ENCODE data around the gene HES5.

The HES5 gene

DNA sequence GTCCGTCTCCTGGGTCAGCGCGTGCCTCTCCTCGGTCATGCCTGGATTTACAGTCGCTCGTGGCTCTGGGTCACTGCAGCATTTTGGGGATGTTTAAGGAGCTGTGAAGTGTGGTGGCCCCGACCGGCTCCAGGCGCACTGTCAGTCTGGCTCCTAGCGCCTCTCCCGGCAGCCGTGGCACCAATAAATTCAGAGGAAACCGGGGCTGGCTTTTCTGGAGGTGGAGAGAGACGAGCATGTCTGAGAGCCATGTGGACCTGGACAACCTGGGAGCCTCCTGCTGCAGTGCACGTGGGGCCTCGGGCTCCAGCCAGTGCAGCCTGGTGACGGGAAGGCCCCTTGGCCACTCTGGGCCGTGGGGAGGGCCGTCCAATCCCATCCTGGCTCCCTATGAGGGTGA lies 36.8 kb downstream of the HES5 start:
- Histone ChIP-seq H3K27me3 (ENCODE audit: control insufficient read depth, insufficient read depth, low read length) (no peaks in the 10 kb centered on the region), H3K36me3 (ENCODE audit: control insufficient read depth, insufficient read depth, low read length) (no peaks in the 10 kb centered on the region; the same call in 1 of the 2 replicates), H3K9me3 (ENCODE audit: control insufficient read depth, insufficient read depth, low read length) (no peaks in the 10 kb centered on the region), H3K27ac (ENCODE audit: low read length) (no peak overlapping the region), H3K4me1 (ENCODE audit: control insufficient read depth, insufficient read depth, low read length) (no peaks in the 10 kb centered on the region), H3K4me3 (ENCODE audit: low read length) (no peak overlapping the region)
- DNase-seq (ENCODE audit: low read depth, low spot score), result no peak
- WGBS (ENCODE audit: insufficient coverage, insufficient read length), result no CpG with 5 or more reads among the region's 19 CpGs

DNA sequence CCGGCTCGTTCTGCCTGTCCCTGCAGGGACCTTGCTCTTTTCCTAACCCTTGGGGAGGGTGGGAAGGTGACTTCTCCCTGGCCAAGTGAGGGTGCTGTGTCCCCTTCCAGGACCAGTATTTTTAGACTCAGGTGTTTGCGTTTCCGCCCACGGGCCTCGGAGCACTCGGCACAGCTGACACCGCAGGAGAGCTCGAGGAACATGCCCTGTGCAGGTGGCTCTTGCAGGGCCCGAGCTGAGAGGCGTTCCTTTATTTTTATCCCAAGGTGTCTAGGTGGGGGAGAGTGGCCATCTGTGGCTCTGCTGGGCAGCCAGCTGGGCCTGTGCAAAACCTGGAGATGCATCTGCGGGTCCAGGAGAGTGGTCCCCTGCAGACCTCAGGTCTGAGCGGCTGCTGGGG lies 38.0 kb downstream of the HES5 start:
- WGBS (ENCODE audit: insufficient coverage, insufficient read length), result no CpG with 5 or more reads among the region's 13 CpGs

DNA sequence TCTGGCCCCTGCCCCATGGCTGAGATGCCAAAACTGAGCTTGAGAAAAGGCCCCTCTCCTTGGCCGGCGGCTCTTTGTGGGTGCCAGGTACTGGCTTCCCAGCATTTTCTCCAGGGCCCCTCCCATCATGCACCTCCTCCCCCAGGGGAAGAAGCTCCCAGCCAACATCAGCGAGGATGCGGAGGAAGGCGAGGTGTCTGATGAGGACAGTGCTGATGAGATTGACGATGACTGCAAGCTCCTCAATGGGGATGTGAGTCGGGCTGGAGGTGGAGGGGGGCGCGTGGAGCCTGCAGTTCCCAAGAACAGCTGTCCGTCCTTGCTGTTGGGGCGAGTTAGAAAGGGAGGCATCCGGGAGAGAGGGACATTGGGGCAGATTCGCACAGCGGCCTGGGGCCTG lies 40.4 kb downstream of the HES5 start:
- Histone ChIP-seq H3K36me3 (ENCODE audit: control insufficient read depth, insufficient read depth, low read length) (no peaks in the 10 kb centered on the region; the same call in 1 of the 2 replicates), H3K4me3 (ENCODE audit: low read length) (no peak overlapping the region)
- no peak for DNase-seq (ENCODE audit: low read depth, low spot score)

More for the DNA sequence above, 38.0 kb downstream of the HES5 start:
- H3K4me1 ChIP-seq (ENCODE audit: control insufficient read depth, insufficient read depth, low read length), result no peaks in the 10 kb centered on the region
- no peak for DNase-seq (ENCODE audit: low read depth, low spot score)
- H3K27ac ChIP-seq (ENCODE audit: low read length), result no peak overlapping the region
- H3K36me3 ChIP-seq (ENCODE audit: control insufficient read depth, insufficient read depth, low read length), result no peaks in the 10 kb centered on the region; the same call in 1 of the 2 replicates
- H3K4me3 ChIP-seq (ENCODE audit: low read length), result no peak overlapping the region
- H3K9me3 ChIP-seq (ENCODE audit: control insufficient read depth, insufficient read depth, low read length), result no peaks in the 10 kb centered on the region
- no peaks in the 10 kb centered on the region for H3K27me3 ChIP-seq (ENCODE audit: control insufficient read depth, insufficient read depth, low read length)

DNA sequence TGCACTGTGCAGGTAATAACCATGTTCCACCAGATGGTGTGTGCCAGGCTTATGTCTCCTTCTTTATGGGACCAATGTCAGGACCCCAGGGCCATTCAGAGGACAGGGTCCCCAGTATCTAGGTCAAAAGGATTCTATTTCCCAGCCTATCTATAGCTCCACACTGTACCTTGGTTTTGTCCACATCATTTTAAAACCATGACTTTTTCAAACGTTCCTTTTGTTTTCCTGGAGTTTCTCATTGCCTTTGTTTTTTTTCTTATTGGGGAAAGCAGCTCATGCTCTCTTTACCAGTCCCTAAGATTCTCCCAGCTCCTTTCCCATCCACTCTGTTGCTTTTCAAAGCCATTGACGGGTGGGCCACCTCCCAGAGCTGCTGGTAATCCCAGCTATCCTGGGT lies 41.4 kb downstream of the HES5 start:
- Histone ChIP-seq H3K27me3 (ENCODE audit: control insufficient read depth, insufficient read depth, low read length) (no peaks in the 10 kb centered on the region), H3K36me3 (ENCODE audit: control insufficient read depth, insufficient read depth, low read length) (no peaks in the 10 kb centered on the region; the same call in 1 of the 2 replicates), H3K27ac (ENCODE audit: low read length) (no peak overlapping the region), H3K9me3 (ENCODE audit: control insufficient read depth, insufficient read depth, low read length) (no peaks in the 10 kb centered on the region), H3K4me1 (ENCODE audit: control insufficient read depth, insufficient read depth, low read length) (no peaks in the 10 kb centered on the region), H3K4me3 (ENCODE audit: low read length) (no peak overlapping the region)
- WGBS (ENCODE audit: insufficient coverage, insufficient read length), result no CpG with 5 or more reads among the region's 2 CpGs
- no peak for DNase-seq (ENCODE audit: low read depth, low spot score)

More for the DNA sequence above, 40.4 kb downstream of the HES5 start:
- no peaks in the 10 kb centered on the region for H3K4me1 ChIP-seq (ENCODE audit: control insufficient read depth, insufficient read depth, low read length)
- no peaks in the 10 kb centered on the region for H3K9me3 ChIP-seq (ENCODE audit: control insufficient read depth, insufficient read depth, low read length)
- WGBS (ENCODE audit: insufficient coverage, insufficient read length), result no CpG with 5 or more reads among the region's 14 CpGs
- no peaks in the 10 kb centered on the region for H3K27me3 ChIP-seq (ENCODE audit: control insufficient read depth, insufficient read depth, low read length)
- no peak overlapping the region for H3K27ac ChIP-seq (ENCODE audit: low read length)

DNA sequence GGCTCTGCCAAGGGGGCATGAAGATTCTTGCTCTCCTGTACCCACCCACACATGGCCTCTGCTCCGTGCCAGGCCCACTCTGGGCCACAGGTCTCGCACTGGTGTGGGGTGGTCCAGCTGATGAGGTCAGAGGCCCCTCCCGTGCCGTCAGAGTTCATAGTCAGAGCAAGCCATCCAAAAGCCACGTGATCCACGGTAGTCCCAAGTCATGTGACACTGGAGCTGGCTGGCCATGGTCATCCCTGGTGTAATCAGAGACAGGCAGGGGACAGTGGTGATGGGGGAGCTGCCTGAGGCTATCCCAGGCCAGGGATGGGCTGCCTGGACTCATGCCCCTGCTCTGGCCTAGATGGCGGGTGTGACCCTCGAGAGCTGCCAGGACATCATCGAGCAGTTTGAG lies 43.5 kb downstream of the HES5 start:
- no peak overlapping the region for H3K4me3 ChIP-seq (ENCODE audit: low read length)
- no peaks in the 10 kb centered on the region for H3K4me1 ChIP-seq (ENCODE audit: control insufficient read depth, insufficient read depth, low read length)
- WGBS (ENCODE audit: insufficient coverage, insufficient read length), result no CpG with 5 or more reads among the region's 9 CpGs
- no peaks in the 10 kb centered on the region for H3K27me3 ChIP-seq (ENCODE audit: control insufficient read depth, insufficient read depth, low read length)
- no peaks in the 10 kb centered on the region; the same call in 1 of the 2 replicates for H3K36me3 ChIP-seq (ENCODE audit: control insufficient read depth, insufficient read depth, low read length)
- no peaks in the 10 kb centered on the region for H3K9me3 ChIP-seq (ENCODE audit: control insufficient read depth, insufficient read depth, low read length)
- no peak for DNase-seq (ENCODE audit: low read depth, low spot score)
- no peak overlapping the region for H3K27ac ChIP-seq (ENCODE audit: low read length)

DNA sequence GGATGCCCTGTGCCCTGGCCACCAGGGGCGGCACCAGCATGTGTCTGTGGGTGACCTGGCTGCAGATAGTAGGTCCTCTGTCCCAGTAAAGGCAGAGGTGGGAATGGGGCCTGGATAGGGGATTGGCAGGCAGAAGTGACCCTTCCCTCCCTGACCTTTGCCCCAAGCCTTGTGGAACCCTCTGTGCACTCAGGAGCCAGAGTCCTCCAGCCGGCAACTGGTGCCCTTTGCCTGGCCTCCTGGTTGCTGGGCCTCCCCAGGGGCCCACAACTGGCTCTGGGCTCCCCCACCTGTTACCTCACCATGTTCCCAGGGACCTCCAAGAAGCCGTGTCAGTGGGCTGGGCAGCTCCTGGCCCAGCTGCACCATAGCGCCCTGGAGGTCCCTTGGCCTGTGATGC lies 44.0 kb downstream of the HES5 start:
- WGBS (ENCODE audit: insufficient coverage, insufficient read length), result no CpG with 5 or more reads among the region's 4 CpGs
- no peaks in the 10 kb centered on the region for H3K4me1 ChIP-seq (ENCODE audit: control insufficient read depth, insufficient read depth, low read length)
- no peak overlapping the region for H3K4me3 ChIP-seq (ENCODE audit: low read length)
- H3K36me3 ChIP-seq (ENCODE audit: control insufficient read depth, insufficient read depth, low read length), result no peaks in the 10 kb centered on the region; the same call in 1 of the 2 replicates
- DNase-seq (ENCODE audit: low read depth, low spot score), result no peak
- no peaks in the 10 kb centered on the region for H3K9me3 ChIP-seq (ENCODE audit: control insufficient read depth, insufficient read depth, low read length)
- H3K27me3 ChIP-seq (ENCODE audit: control insufficient read depth, insufficient read depth, low read length), result no peaks in the 10 kb centered on the region
- no peak overlapping the region for H3K27ac ChIP-seq (ENCODE audit: low read length)

DNA sequence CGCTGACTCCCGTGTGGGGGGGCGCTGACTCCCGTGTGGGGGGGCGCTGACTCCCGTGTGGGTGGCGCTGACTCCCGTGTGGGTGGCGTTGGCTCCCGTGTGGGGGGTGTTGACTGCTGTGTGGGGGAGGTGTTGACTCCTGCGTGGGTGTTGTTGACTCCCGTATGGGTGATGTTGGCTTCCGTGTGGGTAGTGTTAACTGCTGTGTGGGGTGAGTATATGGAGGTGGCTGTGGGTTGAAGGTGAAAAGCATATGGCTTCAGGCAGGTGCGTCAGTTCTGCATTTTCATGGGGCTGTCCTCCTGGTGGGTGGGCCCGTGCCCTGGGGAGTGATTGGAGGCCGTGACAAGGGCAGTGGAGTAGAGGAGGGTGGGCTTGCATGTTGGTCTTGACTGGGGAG lies 46.1 kb downstream of the HES5 start:
- DNase-seq (ENCODE audit: low read depth, low spot score), result no peak
- WGBS (ENCODE audit: insufficient coverage, insufficient read length), result no CpG with 5 or more reads among the region's 16 CpGs
- no peaks in the 10 kb centered on the region for H3K27me3 ChIP-seq (ENCODE audit: control insufficient read depth, insufficient read depth, low read length)
- no peak overlapping the region for H3K4me3 ChIP-seq (ENCODE audit: low read length)
- no peaks in the 10 kb centered on the region for H3K9me3 ChIP-seq (ENCODE audit: control insufficient read depth, insufficient read depth, low read length)
- H3K4me1 ChIP-seq (ENCODE audit: control insufficient read depth, insufficient read depth, low read length), result no peaks in the 10 kb centered on the region; the same call in 1 of the 2 replicates
- no peaks in the 10 kb centered on the region for H3K36me3 ChIP-seq (ENCODE audit: control insufficient read depth, insufficient read depth, low read length)
- H3K27ac ChIP-seq (ENCODE audit: low read length), result no peak overlapping the region

DNA sequence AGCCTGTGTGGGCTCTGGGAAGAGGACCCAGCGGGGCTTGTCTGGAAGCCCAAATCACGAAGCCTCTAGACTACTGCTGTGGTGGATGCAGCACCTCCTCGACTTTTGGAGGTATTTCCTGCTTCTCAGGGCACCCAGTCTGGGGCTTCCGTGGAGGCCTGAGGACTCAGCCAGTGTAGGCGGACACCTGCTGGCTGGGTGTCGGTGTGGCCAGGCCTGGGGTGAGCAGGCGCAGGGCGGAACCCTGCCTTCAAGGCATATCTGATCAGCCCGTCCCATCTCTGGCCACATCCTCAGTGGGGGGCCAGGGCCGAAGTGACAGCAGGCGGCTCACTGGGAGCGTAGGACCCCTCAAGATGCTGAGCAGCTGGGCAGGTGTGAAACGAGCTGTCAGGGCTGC lies 47.0 kb downstream of the HES5 start:
- Histone ChIP-seq H3K4me1 (ENCODE audit: control insufficient read depth, insufficient read depth, low read length) (no peaks in the 10 kb centered on the region; the same call in 1 of the 2 replicates), H3K27ac (ENCODE audit: low read length) (no peak overlapping the region), H3K9me3 (ENCODE audit: control insufficient read depth, insufficient read depth, low read length) (no peaks in the 10 kb centered on the region), H3K27me3 (ENCODE audit: control insufficient read depth, insufficient read depth, low read length) (no peaks in the 10 kb centered on the region), H3K36me3 (ENCODE audit: control insufficient read depth, insufficient read depth, low read length) (no peaks in the 10 kb centered on the region), H3K4me3 (ENCODE audit: low read length) (no peak overlapping the region)
- DNase-seq (ENCODE audit: low read depth, low spot score), result no peak
- no CpG with 5 or more reads among the region's 13 CpGs for WGBS (ENCODE audit: insufficient coverage, insufficient read length)

DNA sequence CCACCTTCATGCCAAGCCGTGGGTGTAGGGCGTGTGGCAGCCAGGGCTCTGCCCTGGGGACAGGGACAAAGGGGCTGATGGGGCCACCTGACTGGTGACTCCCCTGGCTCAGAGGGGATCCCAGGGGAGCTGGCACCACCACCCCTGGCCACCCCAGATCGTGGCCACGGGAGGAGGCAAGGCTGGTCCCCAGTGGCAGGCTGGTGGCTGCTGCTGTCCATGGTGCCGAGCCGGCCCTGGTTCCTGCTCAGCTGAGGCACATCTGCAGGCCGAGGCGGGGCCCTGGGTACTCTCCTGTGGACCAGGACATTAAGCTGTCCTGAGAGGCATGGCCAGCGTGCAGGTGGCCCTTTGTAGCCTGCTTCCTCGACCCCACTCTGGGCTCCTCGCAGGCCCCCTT lies 47.5 kb downstream of the HES5 start:
- DNase-seq (ENCODE audit: low read depth, low spot score), result no peak
- no peak overlapping the region for H3K4me3 ChIP-seq (ENCODE audit: low read length)
- no CpG with 5 or more reads among the region's 11 CpGs for WGBS (ENCODE audit: insufficient coverage, insufficient read length)
- H3K27ac ChIP-seq (ENCODE audit: low read length), result no peak overlapping the region
- H3K36me3 ChIP-seq (ENCODE audit: control insufficient read depth, insufficient read depth, low read length), result no peaks in the 10 kb centered on the region
- H3K9me3 ChIP-seq (ENCODE audit: control insufficient read depth, insufficient read depth, low read length), result no peaks in the 10 kb centered on the region
- no peaks in the 10 kb centered on the region; the same call in 1 of the 2 replicates for H3K4me1 ChIP-seq (ENCODE audit: control insufficient read depth, insufficient read depth, low read length)
- H3K27me3 ChIP-seq (ENCODE audit: control insufficient read depth, insufficient read depth, low read length), result no peaks in the 10 kb centered on the region

DNA sequence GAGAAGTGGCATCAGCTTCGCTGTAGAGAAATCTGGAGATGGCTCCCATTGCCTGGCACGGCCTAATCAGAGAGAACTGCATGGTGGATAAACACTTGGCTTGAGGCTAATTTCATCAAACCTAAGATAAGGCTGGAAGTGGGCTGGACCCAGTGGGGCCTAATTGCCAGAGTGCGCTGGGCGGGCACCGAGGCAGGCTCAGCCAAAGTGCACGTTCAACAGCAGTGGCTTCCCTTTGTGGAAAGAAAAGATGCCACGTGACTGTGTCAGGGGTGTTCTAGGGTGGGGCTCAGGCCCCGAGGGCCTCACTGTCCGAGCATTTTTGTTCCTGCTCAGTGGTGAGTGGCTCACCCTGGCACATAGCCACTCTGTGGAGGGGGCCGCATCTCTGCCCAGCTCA lies 48.2 kb downstream of the HES5 start:
- no peaks in the 10 kb centered on the region for H3K27me3 ChIP-seq (ENCODE audit: control insufficient read depth, insufficient read depth, low read length)
- no peak for DNase-seq (ENCODE audit: low read depth, low spot score)
- no peaks in the 10 kb centered on the region; the same call in 1 of the 2 replicates for H3K4me1 ChIP-seq (ENCODE audit: control insufficient read depth, insufficient read depth, low read length)

DNA sequence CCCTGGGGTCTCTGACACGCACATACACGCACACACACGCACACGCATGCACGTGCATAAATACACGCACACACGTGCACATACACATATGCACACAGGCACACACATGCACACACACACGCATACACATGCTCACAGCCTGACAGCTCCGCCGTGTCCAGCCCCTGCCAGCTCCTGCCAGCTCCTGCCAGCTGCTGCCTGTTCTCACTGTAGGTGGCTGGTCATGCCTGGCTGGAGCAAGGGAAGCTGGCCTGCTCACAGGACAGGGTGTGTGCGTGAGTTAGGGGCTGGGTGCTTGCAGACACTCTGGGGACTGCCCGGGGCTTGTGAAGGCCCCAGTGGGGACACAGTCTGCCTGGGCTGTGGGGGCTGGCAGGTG lies 49.1 kb downstream of the HES5 start:
- Histone ChIP-seq H3K4me1 (ENCODE audit: control insufficient read depth, insufficient read depth, low read length) (no peaks in the 10 kb centered on the region; the same call in 1 of the 2 replicates), H3K9me3 (ENCODE audit: control insufficient read depth, insufficient read depth, low read length) (no peaks in the 10 kb centered on the region), H3K36me3 (ENCODE audit: control insufficient read depth, insufficient read depth, low read length) (no peaks in the 10 kb centered on the region), H3K27me3 (ENCODE audit: control insufficient read depth, insufficient read depth, low read length) (no peaks in the 10 kb centered on the region), H3K27ac (ENCODE audit: low read length) (no peak overlapping the region), H3K4me3 (ENCODE audit: low read length) (no peak overlapping the region)
- no peak for DNase-seq (ENCODE audit: low read depth, low spot score)
- no CpG with 5 or more reads among the region's 12 CpGs for WGBS (ENCODE audit: insufficient coverage, insufficient read length)

More for the DNA sequence above, 48.2 kb downstream of the HES5 start:
- H3K27ac ChIP-seq (ENCODE audit: low read length), result no peak overlapping the region
- H3K36me3 ChIP-seq (ENCODE audit: control insufficient read depth, insufficient read depth, low read length), result no peaks in the 10 kb centered on the region
- H3K9me3 ChIP-seq (ENCODE audit: control insufficient read depth, insufficient read depth, low read length), result no peaks in the 10 kb centered on the region
- no CpG with 5 or more reads among the region's 10 CpGs for WGBS (ENCODE audit: insufficient coverage, insufficient read length)
- no peak overlapping the region for H3K4me3 ChIP-seq (ENCODE audit: low read length)

Measured in iPS DF 6.9 (cell line).